Endothelial cell of umbilical vein (primary cell): ENCODE data around the gene SRCIN1.

Source experiments
- EZH2 ChIP-seq: IDR thresholded peaks from 2 replicates; pipeline ENCODE4 v1.6.1; 2012; ENCODE audit warnings: borderline replicate concordance, low read depth, mild to moderate bottlenecking, moderate library complexity, low read length, inconsistent platforms; ENCODE audit not compliant: severe bottlenecking
- JUN ChIP-seq: IDR thresholded peaks from 2 replicates; pipeline ENCODE4 v1.6.1; 2011; ENCODE audit warnings: borderline replicate concordance, low read depth; ENCODE audit not compliant: insufficient read length, insufficient read depth
- POLR2A ChIP-seq: IDR thresholded peaks from 2 replicates; pipeline ENCODE4 v1.6.1; 2012; ENCODE audit warnings: low read depth, mild to moderate bottlenecking, control low read depth, low read length
- TF ChIP-seq, protein P1 (sequence below), 2 donors: IDR thresholded peaks; 1 replicate in 1 of 2; 2 replicates in 1 of 2; pipeline ENCODE4 v1.5.1; 2011; ENCODE audit warnings: low read length in 2 of 2, mild to moderate bottlenecking in 2 of 2, moderate library complexity in 2 of 2, control low read depth in 1 of 2, inconsistent platforms in 1 of 2, low read depth in 1 of 2; ENCODE audit not compliant: insufficient read depth in 1 of 2; ENCODE audit errors: extremely low read depth in 1 of 2

DNA sequence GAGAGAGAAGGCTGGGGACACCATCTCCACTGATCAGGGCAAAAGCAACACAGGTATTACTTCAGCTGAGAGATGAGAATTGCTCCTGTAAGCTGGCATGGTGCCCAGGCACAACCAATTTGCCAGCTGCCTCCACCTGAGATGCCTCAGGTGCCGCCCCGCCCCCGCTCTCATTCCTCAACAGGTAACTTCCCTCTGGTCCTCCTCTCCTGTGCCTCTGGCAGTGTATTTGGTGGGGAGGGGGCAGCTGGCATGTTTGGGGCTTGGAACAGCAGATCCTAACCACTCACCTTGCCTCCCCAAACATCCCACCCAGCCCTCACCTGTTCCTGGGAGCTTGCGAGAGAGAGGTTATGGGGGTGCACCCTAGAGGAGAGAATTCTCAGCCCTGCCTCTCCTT, 2.9 kb upstream of the SRCIN1 start:
- TF ChIP-seq, protein P1, sequence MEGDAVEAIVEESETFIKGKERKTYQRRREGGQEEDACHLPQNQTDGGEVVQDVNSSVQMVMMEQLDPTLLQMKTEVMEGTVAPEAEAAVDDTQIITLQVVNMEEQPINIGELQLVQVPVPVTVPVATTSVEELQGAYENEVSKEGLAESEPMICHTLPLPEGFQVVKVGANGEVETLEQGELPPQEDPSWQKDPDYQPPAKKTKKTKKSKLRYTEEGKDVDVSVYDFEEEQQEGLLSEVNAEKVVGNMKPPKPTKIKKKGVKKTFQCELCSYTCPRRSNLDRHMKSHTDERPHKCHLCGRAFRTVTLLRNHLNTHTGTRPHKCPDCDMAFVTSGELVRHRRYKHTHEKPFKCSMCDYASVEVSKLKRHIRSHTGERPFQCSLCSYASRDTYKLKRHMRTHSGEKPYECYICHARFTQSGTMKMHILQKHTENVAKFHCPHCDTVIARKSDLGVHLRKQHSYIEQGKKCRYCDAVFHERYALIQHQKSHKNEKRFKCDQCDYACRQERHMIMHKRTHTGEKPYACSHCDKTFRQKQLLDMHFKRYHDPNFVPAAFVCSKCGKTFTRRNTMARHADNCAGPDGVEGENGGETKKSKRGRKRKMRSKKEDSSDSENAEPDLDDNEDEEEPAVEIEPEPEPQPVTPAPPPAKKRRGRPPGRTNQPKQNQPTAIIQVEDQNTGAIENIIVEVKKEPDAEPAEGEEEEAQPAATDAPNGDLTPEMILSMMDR (IDR thresholded peaks at IDR 0.05; ENCODE audit: extremely low read depth in 1 of 2, insufficient read depth in 1 of 2, low read depth in 1 of 2, low read length in 2 of 2), result no peak
- TF ChIP-seq EZH2, result no peak
- no peak for TF ChIP-seq POLR2A
- no peak for TF ChIP-seq JUN
